NCI-H2081 treated with DMSO at 0.1 percent for 48 hours (cell line): ENCODE measurements around the gene PELI2.
"Not testable (repeated sequence)": the region's sequence is repeated elsewhere in the genome, so short reads cannot be mapped to it uniquely, and the experiment has no call there.

Experiments
- DNase-seq: peaks from one replicate; lab custom pipeline; 2025; lab: John Stamatoyannopoulos, UW

PELI2 gene

DNA sequence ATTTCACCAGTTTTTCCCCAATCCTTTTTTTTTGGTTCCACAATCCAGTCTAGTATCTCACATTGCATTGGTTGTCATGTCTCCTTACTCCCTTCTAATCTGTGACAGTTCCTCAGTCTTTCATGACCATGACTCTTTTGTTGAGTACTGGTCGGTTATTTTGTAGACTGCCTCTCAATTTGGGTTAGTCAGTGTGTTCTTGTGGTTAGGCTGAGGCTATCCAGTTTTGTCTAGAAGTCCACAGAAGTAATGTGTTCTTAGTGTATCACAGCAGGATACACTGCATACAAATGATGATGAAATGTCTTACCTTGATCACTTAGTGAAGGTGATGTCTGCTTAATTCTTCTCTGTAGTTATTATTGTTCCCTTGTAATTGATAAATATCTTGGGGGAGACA lies 24.8 kb downstream of the PELI2 start:
- DNase-seq, result no peak

DNA sequence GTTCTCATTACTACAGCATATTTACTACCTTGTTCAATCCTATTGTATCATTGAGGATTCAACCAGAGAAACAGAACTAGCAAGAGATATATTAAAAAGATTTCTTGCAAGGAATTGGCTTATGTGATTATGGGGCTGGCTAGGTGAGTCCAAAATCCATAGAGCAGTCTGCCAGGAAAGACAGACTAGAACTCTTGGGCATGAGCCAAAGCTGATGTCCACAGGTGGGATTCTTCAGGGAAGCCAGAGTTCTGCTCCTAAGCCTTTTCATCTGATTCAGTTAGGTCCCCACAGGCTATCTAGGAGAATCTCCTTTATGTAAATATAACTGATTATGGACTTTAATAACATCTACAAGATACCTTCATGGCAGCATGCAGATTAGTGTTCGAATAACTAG lies 26.0 kb downstream of the PELI2 start:
- DNase-seq, result no peak

DNA sequence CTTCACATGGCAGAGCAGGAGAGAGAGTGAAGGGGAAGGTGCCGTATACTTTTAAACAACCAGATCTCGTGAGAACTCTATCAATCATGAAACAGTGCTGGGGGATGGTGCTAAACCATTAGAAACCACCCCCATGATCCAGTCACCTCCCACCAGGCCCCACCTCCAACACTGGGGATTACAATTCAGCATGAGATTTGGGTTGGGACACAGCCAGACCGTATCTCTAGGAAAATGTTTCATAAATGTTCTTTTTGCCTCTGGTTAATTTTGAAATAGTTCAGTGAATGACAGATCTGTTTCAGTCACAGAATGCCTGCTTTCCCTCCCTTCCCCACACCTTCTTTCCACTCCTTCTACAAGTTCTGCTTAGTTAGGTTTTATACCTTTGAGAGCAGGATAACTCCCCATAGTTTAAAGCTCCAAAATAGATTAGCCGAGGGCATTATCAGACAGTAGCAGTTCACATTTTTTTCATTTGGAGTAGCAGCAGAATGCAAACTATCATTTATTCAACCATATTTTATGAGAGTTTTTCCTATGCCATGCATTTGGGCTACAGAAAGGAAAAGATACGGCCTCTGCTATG lies 27.1 kb downstream of the PELI2 start:
- no peak for DNase-seq

DNA sequence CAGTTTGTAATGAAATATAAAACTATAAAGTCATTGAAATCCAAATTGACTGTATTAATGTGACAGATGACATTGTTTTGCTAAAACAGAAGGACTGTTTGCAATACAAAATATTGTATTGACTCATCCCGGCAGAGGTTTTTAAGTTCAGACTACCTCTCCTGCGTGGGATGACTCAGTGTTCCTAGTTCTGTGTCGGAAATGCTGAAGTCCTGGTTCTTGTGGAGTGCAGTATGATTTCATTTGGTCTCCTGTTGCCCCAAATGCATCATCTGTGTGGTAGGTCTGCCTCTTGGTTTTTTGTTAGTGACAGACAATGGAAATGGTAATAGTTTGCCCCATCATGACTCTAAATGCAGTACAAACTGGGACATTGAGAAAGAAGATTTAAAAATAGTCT lies 27.8 kb downstream of the PELI2 start:
- DNase-seq, result no peak

DNA sequence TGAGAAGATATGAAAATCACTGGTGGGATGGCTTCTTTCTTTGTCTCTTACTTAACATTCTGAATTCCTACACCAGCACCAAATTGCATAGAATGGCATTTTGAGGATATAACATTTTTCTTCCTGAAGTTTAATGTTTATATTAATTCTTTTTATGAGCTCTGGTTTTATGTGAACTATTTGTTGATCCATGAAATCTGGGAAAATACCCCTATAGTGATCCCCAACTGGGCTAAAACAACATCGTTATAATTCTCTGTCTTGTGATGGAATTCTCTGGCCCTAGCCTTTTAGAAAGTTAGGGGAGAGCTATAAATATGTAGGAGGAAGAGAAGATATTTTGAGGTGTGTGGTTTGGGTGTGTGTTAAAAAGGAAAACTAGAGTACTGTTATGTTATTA lies 29.2 kb downstream of the PELI2 start:
- DNase-seq, result no peak

DNA sequence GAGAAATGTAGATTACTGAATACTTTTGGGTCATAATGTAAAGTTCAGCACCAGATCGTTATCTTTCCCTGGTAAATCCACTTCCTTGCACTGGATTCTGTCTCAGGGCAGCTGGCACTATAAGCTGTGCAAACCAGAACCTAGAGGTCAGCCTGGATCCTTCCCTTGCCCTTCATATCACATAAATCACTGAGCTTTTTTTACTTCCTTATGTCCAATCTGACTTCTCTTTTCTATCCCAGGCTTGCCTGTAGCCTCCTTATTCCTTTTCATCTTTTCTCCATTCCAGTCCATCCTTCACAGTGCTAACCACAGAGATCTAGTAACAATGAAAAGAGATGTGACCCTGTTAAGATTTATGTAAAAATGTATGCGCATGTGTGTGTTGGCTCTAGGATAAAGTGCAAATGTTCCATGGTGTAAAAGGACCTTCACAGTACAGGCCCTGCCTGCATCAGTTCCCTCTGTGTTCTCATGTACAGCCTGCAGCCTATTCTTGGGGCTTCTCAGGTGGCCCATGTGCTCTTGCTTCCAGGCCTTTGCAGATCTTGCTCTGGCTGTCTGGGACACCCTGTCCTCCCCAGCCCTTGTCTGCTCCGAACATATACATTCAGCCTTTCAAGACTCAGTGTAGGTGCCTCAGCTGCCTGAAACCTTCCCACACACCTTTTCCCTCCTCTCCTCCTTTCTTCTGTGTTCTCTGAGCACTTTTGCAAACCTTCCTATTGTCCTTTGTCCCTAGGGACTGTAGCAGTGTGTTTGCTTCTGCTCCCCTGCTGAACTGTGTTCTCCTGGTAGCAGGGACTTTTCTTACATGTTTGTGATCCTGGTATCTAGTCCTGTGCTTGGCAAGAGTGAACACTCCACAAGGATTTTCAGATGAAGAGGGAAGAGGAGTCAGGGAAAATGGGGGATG lies 30.0 kb downstream of the PELI2 start:
- DNase-seq, result no peak

DNA sequence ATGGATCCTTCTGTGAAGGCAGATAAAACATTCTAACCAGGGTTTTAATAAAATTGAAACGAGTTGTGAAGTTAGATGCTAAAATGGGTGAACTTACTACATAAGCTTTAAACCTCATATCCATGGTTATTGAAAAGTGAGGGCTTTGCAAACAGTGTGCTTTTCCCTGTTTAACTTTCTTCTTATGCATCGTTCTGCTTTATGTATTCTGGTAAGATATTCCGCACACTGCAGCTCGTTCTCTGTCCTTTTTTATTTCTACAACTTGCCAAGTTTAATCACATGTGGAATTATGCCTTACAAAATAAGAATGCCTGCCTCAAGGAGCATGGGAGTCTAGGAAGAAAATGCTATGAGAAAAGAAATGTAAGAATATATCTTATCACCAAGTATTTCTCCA lies 30.9 kb downstream of the PELI2 start:
- DNase-seq, result no peak

DNA sequence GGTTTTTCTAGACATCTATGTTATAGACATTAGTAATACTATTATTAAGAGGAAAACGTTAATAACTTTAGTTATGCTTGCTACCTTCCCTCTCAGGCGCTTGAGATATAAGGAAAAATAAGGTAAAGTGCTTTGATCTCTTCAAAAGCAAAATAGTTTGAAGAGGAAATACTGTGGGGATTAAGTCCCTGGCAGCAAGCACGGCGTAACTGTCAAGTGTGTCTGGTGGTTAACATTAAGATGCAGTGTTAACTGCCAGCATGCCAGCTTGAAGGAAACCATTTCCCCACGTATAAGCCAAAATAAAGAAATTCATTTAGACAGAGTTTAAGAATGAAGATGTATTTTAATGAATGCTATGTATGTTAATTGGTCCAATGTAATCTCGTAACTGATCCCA lies 31.8 kb downstream of the PELI2 start:
- DNase-seq, result no peak

DNA sequence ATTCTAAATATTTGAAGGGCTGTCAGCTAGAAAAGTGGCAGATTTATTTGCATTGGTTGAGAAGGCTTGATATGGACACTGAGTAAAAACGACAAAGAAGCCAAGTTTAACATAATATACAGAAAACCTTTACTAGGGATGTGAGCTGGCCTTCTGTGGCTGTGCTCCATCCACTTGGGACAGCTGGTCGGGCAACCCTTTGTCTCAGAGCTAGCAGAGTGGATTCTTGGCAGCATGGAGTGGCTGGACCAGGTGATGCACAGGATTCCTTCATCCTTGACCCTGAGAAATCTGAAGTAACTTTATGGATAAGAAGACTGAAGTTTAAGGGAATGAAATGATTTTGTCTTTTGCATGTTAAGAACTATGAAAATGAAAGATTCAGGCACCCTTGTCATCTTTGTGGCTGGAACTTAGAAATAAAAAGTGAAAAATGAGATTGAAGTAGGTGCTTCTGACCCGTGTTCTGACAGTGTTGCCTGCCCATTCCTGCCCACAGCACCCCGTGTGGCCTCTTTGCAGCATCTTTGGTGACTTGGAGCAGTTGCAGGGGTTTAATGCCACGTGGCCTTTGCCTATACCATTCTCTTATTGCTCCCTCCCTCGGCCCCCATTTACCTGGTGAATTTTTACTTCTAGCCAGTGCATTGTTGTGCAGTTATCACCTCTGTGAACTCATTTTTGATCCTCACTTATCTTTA lies 32.6 kb downstream of the PELI2 start:
- DNase-seq, result no peak

DNA sequence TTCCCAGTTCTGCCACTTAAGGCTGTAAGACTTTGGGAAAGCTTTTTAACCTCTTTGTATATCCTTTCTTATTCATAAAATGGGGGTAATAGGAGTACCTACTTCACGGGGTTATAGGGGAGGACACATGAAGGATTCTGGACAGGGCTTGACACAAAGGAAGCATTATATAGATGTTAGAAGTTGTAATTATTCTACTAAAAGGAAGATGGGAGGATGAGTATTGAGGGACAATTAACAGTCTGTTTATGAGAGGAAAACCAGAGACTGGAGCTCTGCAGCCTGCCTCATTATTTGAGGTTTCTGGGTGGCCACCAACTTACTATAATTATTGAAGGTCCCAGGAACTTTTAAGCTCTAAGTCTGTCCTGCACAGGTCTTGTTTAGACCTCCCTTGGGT lies 34.0 kb downstream of the PELI2 start:
- no peak for DNase-seq

DNA sequence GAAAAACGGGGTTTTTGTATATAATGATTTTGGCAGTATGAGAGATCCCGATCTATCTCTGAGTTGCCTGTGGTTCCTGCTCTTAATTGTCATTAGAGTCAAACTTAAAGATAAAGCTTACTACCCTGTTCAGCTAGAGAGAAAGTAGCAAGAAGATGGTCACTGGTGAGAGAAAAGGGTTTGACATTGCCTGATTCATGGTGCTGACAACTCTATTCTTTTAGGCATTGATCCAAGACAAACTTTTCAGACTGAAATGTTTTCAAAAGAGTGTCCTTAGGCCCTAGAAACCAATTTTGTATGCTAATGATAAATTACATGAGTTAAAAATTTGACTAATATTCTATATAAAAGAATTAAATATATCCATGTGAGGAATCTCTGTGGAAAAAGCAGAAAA lies 35.1 kb downstream of the PELI2 start:
- DNase-seq, result no peak

DNA sequence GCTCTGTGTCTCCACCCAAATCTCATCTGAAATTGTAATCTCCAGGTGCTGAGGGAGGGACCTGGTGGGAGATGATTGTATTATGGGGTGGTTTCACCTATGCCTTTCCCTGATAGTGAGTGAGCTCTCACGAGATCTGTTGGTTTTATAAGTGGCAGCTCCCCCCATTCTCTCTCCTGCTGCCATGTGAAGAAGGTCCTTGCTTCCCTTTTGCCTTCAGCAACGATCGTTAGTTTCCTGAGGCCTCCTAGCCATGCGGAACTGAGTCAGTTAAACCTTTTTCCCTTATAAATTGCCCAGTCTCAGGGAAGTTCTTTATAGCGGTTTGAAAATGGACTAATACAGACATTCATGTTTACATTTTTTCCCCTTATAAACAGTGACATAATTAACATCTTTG lies 36.1 kb downstream of the PELI2 start:
- no peak for DNase-seq

DNA sequence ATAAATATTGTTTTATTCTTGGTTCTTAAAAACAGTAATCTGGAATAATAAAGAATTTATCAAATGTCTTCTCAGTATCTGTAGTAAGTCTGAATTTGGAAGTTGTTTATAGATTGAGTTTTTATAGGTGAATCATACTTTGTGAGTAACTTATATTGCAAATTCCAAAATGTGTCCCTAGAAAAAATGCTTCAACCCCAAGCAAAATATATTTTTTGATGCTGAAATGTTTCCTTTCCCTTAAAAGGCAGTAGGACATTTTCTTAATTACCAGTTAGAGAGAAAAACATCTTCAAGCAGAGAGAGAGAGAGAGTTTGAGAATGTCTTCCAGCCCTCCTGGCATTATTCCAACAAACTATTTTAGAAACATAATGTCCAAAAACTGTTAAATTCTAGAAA lies 37.9 kb downstream of the PELI2 start:
- no peak for DNase-seq

DNA sequence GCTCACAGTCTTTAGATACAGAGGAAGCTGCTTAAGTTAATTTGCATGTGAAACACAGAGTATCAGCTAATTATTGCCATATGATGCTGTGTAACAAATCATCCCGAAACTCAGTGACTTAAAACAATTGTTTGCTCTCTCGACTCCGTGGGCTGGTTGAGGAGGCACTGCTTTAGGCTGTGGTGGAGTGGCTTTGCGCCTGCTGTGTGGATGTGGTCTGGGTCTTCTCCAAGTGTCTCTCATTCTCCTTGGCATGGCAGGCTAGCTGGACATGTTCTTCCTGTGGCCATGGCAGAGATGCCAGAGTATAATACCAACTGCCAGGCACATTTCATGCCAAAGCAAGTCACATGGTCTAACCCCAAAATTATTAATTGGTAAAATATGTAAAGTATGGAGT lies 40.9 kb downstream of the PELI2 start:
- DNase-seq, result no peak

DNA sequence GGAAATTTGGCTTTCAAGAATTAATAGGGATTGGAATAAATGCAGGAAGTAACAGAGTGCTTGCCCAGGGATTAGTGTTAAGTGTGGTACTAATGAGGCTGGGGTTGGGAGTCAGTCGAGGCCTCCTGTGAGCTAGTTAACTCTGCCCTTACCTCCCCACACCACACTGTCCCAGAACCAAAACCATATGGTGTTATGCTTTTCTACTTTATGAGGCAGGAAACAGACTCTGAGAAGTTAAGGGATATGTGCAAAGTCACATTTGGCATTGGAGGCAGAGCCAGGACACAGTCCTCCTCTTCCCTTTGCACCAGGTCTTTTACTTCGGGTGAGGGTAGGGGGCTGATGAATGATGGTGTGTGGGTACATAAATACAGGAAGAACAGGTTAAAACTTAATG lies 41.9 kb downstream of the PELI2 start:
- DNase-seq, result no peak

DNA sequence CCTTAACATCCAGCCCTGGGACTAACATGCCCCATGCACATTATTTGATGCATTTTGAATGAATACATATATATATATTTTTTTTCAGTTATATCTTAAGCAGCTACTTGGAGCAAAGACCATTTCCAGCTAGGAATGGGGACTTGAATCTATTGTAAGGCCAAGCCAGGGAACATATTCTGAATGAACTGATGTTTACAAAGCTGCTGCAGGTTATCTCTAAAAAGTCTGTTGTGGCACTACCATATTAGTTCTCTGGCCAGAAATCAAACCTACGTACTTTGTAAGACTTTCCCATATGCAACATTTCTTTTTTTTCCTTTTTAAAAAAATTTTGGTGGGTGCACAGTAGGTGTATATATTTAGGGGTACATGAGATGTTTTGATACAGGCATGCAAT lies 43.4 kb downstream of the PELI2 start:
- DNase-seq, result no peak

DNA sequence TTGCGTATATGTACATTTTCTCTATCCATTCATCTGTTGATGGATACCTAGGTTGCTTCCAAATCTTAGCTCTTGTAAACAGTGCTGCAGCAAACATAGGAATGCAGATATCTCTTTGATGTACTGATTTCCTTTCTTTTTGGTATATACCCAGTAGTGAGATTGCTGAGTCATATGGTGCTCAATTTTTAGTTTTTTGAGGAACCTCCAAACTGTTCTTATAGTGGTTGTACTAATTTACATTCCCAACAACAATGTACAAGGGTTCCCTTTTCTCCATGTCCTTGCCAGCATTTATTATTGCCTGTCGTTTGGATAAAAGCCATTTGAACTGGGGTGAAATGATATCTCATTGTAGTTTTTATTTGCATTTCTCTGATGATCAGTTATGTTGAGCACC lies 44.3 kb downstream of the PELI2 start:
- DNase-seq, result no peak

DNA sequence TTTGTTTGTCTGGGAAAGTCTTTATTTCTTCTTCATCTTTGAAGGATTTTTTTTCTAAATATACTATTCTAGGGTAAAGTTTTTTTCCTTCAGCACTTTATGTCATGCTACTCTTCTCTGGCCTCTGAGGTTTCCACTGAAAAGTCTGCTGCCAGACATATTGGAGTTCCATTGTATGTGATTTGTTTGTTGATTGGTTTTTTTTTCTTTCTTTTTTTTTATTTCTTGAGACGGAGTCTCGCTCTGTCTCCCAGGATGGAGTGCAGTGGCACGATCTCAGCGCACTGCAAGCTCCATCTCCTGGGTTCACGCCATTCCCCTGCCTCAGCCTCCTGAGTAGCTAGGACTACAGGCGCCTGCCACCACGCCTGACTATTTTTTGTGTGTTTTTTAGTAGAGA lies 48.4 kb downstream of the PELI2 start:
- DNase-seq, result not testable (repeated sequence)

DNA sequence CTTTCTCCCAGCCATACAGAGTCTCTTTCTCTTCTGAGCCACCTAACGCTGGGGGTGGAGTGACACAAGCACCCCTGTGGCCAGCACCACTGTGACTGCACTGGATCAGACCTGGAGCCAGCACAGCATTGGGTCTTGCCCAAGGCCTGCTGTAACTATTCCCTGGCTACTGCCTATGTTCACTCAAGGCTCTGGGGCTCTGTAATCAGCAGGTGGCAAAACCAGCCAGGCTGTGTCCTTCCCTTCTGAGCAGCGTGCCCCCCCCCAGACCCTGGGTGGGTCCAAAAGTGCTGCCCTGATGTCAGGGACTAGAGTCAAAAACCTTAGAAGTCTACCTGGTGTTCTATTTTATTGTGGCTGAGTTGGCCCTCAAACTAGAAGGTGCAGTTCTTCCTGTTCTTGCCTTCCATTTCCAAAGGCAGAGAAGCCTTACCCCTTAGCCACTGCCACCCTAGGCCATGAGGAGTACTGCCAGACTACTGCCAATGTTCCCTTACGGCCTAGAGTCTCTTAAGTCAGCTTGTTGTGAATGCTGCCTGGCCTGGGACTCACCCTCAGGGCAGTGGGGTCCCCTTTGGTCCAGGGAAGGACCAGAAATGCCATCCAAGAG lies 49.9 kb downstream of the PELI2 start:
- DNase-seq, result no peak

DNA sequence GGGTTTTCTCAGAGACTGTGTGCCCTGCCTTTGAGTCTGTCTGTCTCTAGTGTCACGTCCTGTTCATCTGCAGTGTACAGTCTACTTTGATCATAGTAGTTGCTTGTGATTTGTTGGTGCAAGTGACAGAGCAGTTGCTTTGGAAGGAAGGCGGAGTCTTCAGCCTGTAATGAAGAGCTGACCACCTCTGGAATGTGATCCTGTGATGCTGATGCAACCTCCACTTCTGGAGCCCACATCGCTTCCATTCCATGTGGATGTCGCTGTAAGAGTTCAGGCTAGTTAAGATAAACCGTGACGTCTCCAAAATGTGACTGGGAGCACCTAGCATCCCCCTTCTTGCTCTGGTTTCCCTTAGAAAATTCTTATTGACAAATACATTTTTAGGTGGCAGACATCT lies 51.8 kb downstream of the PELI2 start:
- DNase-seq, result no peak

DNA sequence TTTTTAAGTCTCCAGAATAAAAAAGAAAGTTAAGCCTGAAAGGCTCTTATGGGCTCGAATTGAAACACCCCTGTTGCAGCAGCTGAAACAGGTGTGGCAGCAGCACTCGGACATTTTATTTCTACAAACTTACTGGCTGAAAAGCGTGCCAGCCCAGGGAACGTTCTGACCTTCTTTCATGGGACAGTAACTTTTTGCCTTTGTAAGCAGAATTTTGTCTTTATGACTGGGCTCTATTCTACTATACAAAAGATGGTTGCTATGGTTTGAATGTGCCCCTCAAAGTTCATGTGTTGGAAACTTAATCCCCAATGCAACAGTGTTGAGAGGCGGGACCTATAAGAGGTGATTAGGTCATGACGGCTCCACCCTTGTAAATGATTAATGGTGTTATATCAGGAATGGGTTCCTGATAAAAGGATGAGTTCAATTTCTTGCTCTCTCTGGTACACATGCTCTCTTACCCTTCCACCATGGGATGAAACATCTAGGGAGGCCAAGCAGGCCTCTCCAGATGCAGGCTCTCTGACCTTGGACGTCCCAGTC lies 52.7 kb downstream of the PELI2 start:
- DNase-seq, result no peak

DNA sequence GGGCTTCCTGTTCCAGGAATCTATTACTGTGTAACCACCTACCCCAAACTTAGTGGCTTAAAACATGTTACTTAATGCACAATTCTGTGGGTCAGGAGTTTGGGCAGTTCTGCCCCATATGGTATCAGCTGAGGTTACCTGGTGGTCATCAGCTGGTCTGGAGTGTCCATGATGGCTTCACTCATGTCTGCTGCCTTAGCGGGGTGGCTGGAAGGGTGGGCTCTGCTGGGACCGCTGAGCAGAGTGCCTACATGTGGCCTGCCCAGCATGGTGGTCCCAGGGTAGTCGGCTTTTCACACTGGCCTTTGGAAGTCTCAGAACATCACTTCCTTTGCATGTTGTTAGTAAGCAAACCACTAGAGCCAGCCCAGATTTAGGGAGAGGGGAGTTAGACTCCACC lies 53.9 kb downstream of the PELI2 start:
- no peak for DNase-seq

DNA sequence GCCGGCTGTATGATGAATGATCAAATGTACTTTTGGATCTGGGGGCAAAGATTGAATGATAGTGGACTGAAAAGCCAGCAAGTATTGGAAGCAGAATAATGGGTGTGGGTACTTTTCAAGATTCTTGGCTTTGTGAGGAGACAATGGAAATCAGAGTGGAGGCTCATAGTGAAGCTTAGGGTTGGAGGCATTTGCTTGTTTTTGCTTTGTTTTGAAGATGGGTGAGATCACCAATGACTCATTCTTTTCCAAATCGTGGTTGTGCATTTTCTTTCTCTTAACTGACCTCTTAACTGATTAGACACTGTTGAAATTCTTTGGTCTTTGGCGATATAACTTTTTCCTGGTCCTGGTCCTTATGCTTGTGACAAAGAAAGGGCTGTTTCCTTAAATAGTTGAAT lies 54.4 kb downstream of the PELI2 start:
- DNase-seq, result no peak
